ENCODE measurements around the gene MPV17L.
"Not testable (repeated sequence)": the region's sequence is repeated elsewhere in the genome, so short reads cannot be mapped to it uniquely, and the experiment has no call there.

Gene MPV17L

DNA sequence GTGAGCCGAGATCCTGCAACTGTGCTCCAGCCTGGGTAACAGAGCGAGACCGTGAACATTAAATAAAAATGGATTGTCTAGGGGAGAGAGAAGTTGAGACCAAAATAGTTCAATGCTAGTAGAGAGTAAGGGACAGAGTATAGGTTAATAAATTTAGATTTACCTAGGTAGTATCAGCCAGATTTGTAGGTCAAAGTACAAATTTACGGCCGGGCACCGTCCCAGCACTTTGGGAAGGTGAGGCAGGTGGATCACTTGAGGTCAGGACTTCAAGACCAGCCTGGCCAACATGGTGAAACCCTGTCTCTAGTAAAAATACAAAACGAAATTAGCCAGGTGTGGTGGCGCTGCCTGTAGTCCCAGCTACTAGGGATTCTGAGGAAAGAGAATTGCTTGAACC is 26.7 kb downstream of the MPV17L start:
- H3K27me3 ChIP-seq (replicated peaks) = no peaks in the 10 kb centered on the region
- no peak for DNase-seq
- no peak overlapping the region for H3K27ac ChIP-seq
- H3K4me3 ChIP-seq (ENCODE audit: low read depth, low read length) = no peak overlapping the region
- TF ChIP-seq, protein P1, sequence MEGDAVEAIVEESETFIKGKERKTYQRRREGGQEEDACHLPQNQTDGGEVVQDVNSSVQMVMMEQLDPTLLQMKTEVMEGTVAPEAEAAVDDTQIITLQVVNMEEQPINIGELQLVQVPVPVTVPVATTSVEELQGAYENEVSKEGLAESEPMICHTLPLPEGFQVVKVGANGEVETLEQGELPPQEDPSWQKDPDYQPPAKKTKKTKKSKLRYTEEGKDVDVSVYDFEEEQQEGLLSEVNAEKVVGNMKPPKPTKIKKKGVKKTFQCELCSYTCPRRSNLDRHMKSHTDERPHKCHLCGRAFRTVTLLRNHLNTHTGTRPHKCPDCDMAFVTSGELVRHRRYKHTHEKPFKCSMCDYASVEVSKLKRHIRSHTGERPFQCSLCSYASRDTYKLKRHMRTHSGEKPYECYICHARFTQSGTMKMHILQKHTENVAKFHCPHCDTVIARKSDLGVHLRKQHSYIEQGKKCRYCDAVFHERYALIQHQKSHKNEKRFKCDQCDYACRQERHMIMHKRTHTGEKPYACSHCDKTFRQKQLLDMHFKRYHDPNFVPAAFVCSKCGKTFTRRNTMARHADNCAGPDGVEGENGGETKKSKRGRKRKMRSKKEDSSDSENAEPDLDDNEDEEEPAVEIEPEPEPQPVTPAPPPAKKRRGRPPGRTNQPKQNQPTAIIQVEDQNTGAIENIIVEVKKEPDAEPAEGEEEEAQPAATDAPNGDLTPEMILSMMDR (IDR thresholded peaks at IDR 0.05; ENCODE audit: low read depth, low read length, missing control alignments) = no peak
- in situ Hi-C loops (cut with HindIII; ENCODE audit: low pct_ligation_motif_present, low sequenced_read_pairs) = no loop called here
- no peaks in the 10 kb centered on the region for H3K36me3 ChIP-seq (replicated peaks)

DNA sequence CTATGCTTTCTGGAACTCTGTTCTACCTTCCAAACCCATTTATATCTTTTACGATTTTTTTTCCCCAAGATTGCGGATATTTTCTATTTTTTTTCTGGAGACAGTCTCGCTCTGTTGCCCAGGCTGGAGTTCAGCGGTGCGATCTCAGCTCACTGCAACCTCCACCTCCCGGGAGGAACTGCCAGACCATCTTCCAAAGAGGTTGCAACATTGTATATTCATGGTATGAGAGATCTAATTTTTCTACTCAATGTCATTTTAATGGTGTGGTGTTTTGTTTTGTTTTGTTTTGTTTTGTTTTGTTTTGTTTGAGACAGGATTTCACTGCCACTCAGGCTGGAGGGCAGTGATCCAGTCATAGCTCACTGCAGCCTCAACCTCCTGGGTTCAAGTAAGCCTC is 30.3 kb downstream of the MPV17L start:
- no peak overlapping the region for H3K27ac ChIP-seq
- no peaks in the 10 kb centered on the region for H3K36me3 ChIP-seq (replicated peaks)
- no peak overlapping the region for H3K4me3 ChIP-seq (ENCODE audit: low read depth, low read length)
- in situ Hi-C loops (cut with HindIII; ENCODE audit: low pct_ligation_motif_present, low sequenced_read_pairs) = no loop called here
- TF ChIP-seq, protein P1 (IDR thresholded peaks at IDR 0.05; ENCODE audit: low read depth, low read length, missing control alignments) = no peak
- H3K27me3 ChIP-seq (replicated peaks) = no peaks in the 10 kb centered on the region
- no peak for DNase-seq

DNA sequence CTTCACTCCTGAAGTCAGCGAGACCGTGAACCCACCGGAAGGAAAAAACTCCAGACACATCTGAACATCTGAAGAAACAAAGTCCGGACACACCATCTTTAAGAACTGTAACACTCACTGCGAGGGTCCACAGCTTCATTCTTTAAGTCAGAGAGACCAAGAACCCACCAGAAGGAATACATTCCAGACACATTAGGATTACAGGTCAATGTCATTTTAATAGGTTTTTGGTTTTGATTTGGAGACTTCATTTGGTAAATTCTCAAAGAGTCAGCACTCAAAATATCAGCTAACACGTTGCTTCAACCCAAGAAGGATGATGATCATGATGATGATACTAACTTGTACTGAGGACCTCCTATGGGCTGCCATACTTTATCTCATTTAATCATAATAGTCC is 31.2 kb downstream of the MPV17L start:
- DNase-seq = no peak
- in situ Hi-C loops (cut with HindIII; ENCODE audit: low pct_ligation_motif_present, low sequenced_read_pairs) = no loop called here
- TF ChIP-seq, protein P1 (IDR thresholded peaks at IDR 0.05; ENCODE audit: low read depth, low read length, missing control alignments) = no peak
- Histone ChIP-seq H3K36me3 (replicated peaks) (no peaks in the 10 kb centered on the region), H3K4me3 (ENCODE audit: low read depth, low read length) (no peak overlapping the region), H3K27ac (no peak overlapping the region), H3K27me3 (replicated peaks) (no peaks in the 10 kb centered on the region)

DNA sequence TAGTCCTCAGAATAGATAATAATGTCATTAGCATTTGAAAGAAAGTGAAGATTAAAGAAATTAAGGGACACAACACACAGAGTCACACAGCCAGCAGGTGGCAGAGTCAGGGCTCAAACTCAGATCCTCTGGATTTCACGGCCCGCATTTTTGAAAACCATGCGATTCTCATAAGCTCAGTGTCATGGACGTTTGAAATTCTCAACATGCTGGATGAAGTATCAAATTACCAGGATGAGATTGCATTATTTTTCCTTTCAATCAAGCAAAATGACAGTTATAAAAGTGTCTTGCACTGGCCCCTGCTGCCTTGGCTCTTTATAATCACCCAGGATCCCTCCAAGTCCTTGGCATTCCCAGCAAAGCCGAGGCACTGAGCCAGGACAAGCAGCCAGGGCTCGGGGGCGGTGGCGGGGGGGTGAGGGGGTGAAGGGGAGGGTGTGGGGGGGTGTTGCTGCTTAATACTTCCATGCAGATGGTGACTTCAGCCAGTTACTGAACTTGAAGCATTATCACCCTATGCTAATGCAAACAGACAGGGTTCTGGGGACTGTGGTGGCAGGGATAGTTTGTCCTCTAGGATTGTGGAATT is 32.2 kb downstream of the MPV17L start:
- peak; percentile 82 for DNase-seq
- TF ChIP-seq, protein P1 (IDR thresholded peaks at IDR 0.05; ENCODE audit: low read depth, low read length, missing control alignments) = peak; percentile 85
- in situ Hi-C loops (cut with HindIII; ENCODE audit: low pct_ligation_motif_present, low sequenced_read_pairs) = no loop called here
- Histone ChIP-seq H3K4me3 (ENCODE audit: low read depth, low read length) (peak overlapping the region; percentile 5), H3K27me3 (replicated peaks) (no peaks in the 10 kb centered on the region), H3K27ac (peak overlapping the region; percentile 38), H3K36me3 (replicated peaks) (no peaks in the 10 kb centered on the region)

DNA sequence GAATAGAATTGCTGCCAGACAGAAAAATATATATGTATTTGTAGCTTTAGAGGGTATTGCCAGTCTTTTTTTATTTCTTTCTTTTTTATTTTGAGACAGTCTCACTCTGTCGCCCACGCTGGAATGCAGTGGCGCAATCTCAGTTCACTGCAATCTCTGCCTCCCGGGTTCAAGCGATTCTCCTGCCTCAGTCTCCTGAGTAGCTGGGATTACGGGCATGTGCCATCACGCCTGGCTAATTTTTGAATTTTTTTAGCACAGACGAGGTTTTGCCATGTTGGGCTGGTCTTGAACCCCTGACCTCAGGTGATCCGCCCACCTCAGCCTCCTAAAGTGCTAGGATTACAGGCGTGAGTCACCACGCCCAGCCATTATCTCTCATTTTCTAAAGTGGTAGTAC is 35.3 kb downstream of the MPV17L start:
- H3K36me3 ChIP-seq (replicated peaks); in situ Hi-C loops (cut with HindIII; ENCODE audit: low pct_ligation_motif_present, low sequenced_read_pairs); H3K27ac ChIP-seq; DNase-seq; H3K27me3 ChIP-seq (replicated peaks); H3K4me3 ChIP-seq (ENCODE audit: low read depth, low read length): not testable (repeated sequence)

DNA sequence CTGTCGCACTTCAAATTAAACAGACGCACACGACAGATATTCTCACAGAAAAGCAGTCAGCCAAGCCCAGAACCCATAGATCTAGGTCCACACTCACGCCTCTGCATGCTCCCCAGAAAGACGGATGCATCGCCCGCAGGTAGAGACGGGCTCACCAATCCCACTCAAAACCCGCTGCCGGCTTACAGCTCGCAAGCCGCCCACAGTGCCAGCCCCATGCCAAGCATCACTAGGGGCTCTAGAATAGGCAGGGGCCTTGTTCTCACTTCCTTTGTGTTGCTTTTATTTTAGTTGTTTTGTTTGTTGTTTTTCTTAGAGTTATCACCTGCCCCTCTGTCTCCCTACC is 38.5 kb downstream of the MPV17L start:
- in situ Hi-C loops (cut with HindIII; ENCODE audit: low pct_ligation_motif_present, low sequenced_read_pairs) = no loop called here
- no peaks in the 10 kb centered on the region for H3K27me3 ChIP-seq (replicated peaks)
- no peaks in the 10 kb centered on the region for H3K36me3 ChIP-seq (replicated peaks)
- H3K27ac ChIP-seq = no peak overlapping the region
- TF ChIP-seq, protein P1 (IDR thresholded peaks at IDR 0.05; ENCODE audit: low read depth, low read length, missing control alignments) = no peak
- no peak for DNase-seq
- peak overlapping the region; percentile 88 for H3K4me3 ChIP-seq (ENCODE audit: low read depth, low read length)
